ENCODE results near the gene CACNB4.

DNA sequence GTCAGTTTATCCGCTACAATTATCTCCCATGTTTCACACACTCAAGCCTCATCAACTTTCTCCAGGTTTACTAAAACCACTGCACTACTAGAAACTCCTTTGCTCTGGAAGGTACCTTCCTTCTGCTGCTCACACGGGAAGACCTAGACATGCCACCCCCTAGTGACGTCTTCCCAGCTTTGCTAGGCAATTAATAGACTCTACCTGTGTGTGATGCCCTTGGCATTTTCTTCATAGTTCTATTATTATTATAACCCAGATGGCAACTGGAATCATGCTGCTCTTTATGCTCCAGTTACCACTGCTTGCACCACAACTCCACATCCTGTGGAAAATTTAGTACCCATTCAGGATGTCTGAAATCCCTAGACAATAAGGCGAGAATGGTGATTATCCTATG lies 42.4 kb downstream of the CACNB4 start:
- no peak for TF ChIP-seq CTCF (conservative IDR thresholded peaks at IDR 0.05; ENCODE audit: low read depth, low read length)
- no peak for TF ChIP-seq EZH2 (IDR thresholded peaks at IDR 0.05; ENCODE audit: borderline replicate concordance, low read depth, low read length, poor library complexity, severe bottlenecking)

Measured in A673 (cell line).